SK-N-SH treated with all-trans-retinoic acid at 6 μM for 48 hours (cell line): ENCODE data around the gene PHACTR2.

Experiments used
- ARNTL ChIP-seq: fragments of 450-650 bp; formaldehyde crosslinking; IDR thresholded peaks from 2 replicates; pipeline ENCODE4 v1.5.0; 2020; ENCODE audit warnings: low read depth, mild to moderate bottlenecking, moderate library complexity, borderline replicate concordance
- BACH2 ChIP-seq: fragments of 250-450 bp; sonication (Bioruptor Pico); IDR thresholded peaks from 2 replicates; pipeline ENCODE4 v1.9.0; 2021; ENCODE audit warnings: mild to moderate bottlenecking, borderline replicate concordance
- CSDC2 ChIP-seq: fragments of 250-450 bp; sonication (Bioruptor Pico); IDR thresholded peaks from 2 replicates; pipeline ENCODE4 v1.5.0; 2020; ENCODE audit warnings: mild to moderate bottlenecking, moderate library complexity
- GLIS3 ChIP-seq: fragments of 250-450 bp; sonication (Bioruptor Pico); IDR thresholded peaks from 2 replicates; pipeline ENCODE4 v1.5.0; 2020; ENCODE audit warnings: mild to moderate bottlenecking, moderate library complexity
- OSR1 ChIP-seq: fragments of 250-450 bp; sonication (Bioruptor Pico); IDR thresholded peaks from 2 replicates; pipeline ENCODE4 v1.8.0; 2022; ENCODE audit warnings: moderate library complexity, mild to moderate bottlenecking, inconsistent platforms
- TCF4 ChIP-seq: fragments of 250-450 bp; sonication (Bioruptor Pico); IDR thresholded peaks from 2 replicates; pipeline ENCODE4 v1.8.0; 2021; ENCODE audit warnings: mild to moderate bottlenecking, moderate library complexity, borderline replicate concordance
- TOX ChIP-seq: fragments of 250-450 bp; sonication (Bioruptor Pico); IDR thresholded peaks from 2 replicates; pipeline ENCODE4 v1.8.0; 2021; ENCODE audit warnings: mild to moderate bottlenecking, moderate library complexity, borderline replicate concordance
- ZC3H10 ChIP-seq: fragments of 250-450 bp; sonication (Bioruptor Pico); IDR thresholded peaks from 2 replicates; pipeline ENCODE4 v1.5.1; 2021; ENCODE audit warnings: mild to moderate bottlenecking, moderate library complexity
- ZFP30 ChIP-seq: fragments of 450-650 bp; formaldehyde crosslinking; IDR thresholded peaks from 2 replicates; pipeline ENCODE4 v1.5.0; 2022; ENCODE audit warnings: mild to moderate bottlenecking, moderate library complexity
- TF ChIP-seq, protein P1 (sequence below): fragments of 250-450 bp; sonication (Bioruptor Pico); IDR thresholded peaks from 2 replicates; pipeline ENCODE4 v1.5.0; 2020; ENCODE audit warnings: mild to moderate bottlenecking, moderate library complexity
- TF ChIP-seq, protein P2 (sequence below): fragments of 250-450 bp; sonication (Bioruptor Pico); IDR thresholded peaks from 2 replicates; pipeline ENCODE4 v1.8.0; 2020; ENCODE audit warnings: mild to moderate bottlenecking, moderate library complexity, borderline replicate concordance
- TF ChIP-seq, protein P3 (sequence below): fragments of 250-450 bp; sonication (Bioruptor Pico); IDR thresholded peaks from 2 replicates; pipeline ENCODE4 v1.5.1; 2021; ENCODE audit warnings: mild to moderate bottlenecking, moderate library complexity

DNA sequence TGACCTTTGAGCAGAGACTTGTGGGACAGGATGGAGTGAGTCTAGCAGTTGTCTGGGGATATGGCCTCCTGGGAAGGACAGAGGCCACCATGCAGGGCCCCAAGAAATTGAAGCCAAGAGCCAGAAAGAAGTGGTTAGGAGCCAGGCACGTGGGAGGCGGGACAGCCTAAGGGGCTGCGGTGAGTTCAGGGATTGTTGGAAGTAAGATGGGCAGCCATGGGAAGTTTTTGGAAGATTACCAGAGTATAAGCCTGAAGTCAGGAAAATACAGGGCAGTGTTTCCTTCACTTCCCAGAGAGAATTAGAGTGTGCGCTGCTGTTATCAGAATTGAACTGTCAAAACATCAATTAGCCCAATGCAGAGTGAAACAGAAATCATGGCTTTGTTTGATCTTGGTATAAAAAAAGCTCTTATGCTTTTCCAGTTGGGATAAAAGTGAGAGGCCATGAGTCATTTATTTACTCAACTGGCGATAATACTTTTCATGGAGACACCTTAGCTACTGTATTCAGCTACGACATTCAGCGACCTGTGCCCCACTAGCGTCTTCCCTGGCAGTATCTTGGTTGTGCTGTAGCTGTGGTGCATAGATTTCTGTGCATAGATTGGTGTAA is 66.9 kb downstream of the PHACTR2 start:
- TF ChIP-seq, protein P1, sequence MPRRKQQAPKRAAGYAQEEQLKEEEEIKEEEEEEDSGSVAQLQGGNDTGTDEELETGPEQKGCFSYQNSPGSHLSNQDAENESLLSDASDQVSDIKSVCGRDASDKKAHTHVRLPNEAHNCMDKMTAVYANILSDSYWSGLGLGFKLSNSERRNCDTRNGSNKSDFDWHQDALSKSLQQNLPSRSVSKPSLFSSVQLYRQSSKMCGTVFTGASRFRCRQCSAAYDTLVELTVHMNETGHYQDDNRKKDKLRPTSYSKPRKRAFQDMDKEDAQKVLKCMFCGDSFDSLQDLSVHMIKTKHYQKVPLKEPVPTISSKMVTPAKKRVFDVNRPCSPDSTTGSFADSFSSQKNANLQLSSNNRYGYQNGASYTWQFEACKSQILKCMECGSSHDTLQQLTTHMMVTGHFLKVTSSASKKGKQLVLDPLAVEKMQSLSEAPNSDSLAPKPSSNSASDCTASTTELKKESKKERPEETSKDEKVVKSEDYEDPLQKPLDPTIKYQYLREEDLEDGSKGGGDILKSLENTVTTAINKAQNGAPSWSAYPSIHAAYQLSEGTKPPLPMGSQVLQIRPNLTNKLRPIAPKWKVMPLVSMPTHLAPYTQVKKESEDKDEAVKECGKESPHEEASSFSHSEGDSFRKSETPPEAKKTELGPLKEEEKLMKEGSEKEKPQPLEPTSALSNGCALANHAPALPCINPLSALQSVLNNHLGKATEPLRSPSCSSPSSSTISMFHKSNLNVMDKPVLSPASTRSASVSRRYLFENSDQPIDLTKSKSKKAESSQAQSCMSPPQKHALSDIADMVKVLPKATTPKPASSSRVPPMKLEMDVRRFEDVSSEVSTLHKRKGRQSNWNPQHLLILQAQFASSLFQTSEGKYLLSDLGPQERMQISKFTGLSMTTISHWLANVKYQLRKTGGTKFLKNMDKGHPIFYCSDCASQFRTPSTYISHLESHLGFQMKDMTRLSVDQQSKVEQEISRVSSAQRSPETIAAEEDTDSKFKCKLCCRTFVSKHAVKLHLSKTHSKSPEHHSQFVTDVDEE (CRISPR knock-in tag), result no peak
- TF ChIP-seq ZFP30 (CRISPR knock-in tag) (no peak), TOX (CRISPR knock-in tag) (no peak), GLIS3 (CRISPR knock-in tag) (no peak), ZC3H10 (CRISPR knock-in tag) (no peak), ARNTL (CRISPR knock-in tag) (no peak), TCF4 (CRISPR knock-in tag) (no peak), OSR1 (no peak), CSDC2 (no peak), BACH2 (CRISPR knock-in tag) (no peak)
- TF ChIP-seq, protein P2, sequence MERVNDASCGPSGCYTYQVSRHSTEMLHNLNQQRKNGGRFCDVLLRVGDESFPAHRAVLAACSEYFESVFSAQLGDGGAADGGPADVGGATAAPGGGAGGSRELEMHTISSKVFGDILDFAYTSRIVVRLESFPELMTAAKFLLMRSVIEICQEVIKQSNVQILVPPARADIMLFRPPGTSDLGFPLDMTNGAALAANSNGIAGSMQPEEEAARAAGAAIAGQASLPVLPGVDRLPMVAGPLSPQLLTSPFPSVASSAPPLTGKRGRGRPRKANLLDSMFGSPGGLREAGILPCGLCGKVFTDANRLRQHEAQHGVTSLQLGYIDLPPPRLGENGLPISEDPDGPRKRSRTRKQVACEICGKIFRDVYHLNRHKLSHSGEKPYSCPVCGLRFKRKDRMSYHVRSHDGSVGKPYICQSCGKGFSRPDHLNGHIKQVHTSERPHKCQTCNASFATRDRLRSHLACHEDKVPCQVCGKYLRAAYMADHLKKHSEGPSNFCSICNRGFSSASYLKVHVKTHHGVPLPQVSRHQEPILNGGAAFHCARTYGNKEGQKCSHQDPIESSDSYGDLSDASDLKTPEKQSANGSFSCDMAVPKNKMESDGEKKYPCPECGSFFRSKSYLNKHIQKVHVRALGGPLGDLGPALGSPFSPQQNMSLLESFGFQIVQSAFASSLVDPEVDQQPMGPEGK, result no peak
- TF ChIP-seq, protein P3, sequence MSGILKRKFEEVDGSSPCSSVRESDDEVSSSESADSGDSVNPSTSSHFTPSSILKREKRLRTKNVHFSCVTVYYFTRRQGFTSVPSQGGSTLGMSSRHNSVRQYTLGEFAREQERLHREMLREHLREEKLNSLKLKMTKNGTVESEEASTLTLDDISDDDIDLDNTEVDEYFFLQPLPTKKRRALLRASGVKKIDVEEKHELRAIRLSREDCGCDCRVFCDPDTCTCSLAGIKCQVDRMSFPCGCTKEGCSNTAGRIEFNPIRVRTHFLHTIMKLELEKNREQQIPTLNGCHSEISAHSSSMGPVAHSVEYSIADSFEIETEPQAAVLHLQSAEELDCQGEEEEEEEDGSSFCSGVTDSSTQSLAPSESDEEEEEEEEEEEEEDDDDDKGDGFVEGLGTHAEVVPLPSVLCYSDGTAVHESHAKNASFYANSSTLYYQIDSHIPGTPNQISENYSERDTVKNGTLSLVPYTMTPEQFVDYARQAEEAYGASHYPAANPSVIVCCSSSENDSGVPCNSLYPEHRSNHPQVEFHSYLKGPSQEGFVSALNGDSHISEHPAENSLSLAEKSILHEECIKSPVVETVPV (CRISPR knock-in tag), result no peak
